ENCODE results near the gene BZW2. TPM values are rescaled to one million over a fixed set of nuclear protein-coding genes. Genes with fewer than 3 reads are reported as not detected.

Gene BZW2
- total and polyA plus RNA-seq, 2 donors (not counting 1 experiment from before 2014, with no cell fraction given) = 18.4 to 20.6 TPM

DNA sequence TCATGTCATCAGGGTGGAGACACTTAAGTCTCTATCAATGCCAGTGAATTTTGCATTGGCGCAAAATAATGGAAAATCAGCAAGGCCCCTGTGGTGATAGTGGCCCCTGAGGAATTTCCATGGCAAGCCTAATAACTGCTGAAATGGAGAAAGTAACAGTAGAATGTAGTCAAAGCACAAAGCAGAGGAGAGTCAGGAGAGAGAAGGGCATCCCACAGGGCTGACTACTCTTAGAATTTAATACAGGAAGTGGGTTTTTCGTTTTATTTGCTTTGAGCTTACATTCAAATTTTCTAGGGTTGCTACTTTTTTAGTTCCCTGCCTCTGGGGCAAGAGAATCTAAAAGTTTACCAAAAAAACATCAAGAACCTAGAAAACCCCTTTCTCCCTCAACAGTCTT is 39.0 kb downstream of the BZW2 start:
- peak overlapping the region; percentile 68 for H3K27ac Mint-ChIP-seq
- H3K27me3 Mint-ChIP-seq = no peaks in the 10 kb centered on the region
- Histone ChIP-seq H3K9ac (ENCODE audit: low read length) (no peak overlapping the region), H2AFZ (ENCODE audit: insufficient read depth, low read depth, low read length, poor library complexity, severe bottlenecking) (no peak overlapping the region), H3K27me3 (replicated peaks in 1 of 4; ENCODE audit: control extremely low read depth in 1 of 4, control insufficient read depth in 3 of 4, insufficient read depth in 4 of 4, low read length in 3 of 4) (no peaks in the 10 kb centered on the region), H3K79me2 (ENCODE audit: control insufficient read depth, insufficient read depth, low read length) (no peaks in the 10 kb centered on the region), H3K27ac (ENCODE audit: low read length in 2 of 2) (peak overlapping the region in 1 of 2 donors; percentile 15), H3K4me3 (ENCODE audit: control extremely low read depth in 1 of 5, extremely low read depth in 1 of 5, insufficient read depth in 1 of 5, low read depth in 2 of 5, low read length in 4 of 5) (no peak overlapping the region), H3K36me3 (replicated peaks in 1 of 2; ENCODE audit: control extremely low read depth in 1 of 2, control insufficient read depth in 1 of 2, extremely low read depth in 1 of 2, insufficient read depth in 2 of 2, low read length in 1 of 2) (peaks cover 0 to 21% of the 10 kb centered on the region in 2 experiments), H4K20me1 (ENCODE audit: control insufficient read depth, insufficient read depth, low read length, poor library complexity, severe bottlenecking) (no peaks in the 10 kb centered on the region), H3K4me1 (ENCODE audit: control insufficient read depth in 2 of 2, insufficient read depth in 2 of 2, low read length in 2 of 2) (peaks cover 8 to 14% of the 10 kb centered on the region in 2 donors), H3K9me3 (ENCODE audit: control extremely low read depth in 1 of 3, control insufficient read depth in 2 of 3, insufficient read depth in 1 of 3, low read length in 2 of 3) (no peaks in the 10 kb centered on the region), H3K4me2 (replicated peaks; ENCODE audit: low read depth, low read length, poor library complexity, severe bottlenecking) (peak overlapping the region; percentile 13)
- ChIA-PET POLR2A (no interaction called here), CTCF (interaction anchor here (0.7 to 1.4 kb wide), 2 partner anchors 13 to 233 kb away, joined by 3 read pairs; no protein-coding TSS in a partner anchor)
- H3K4me1 Mint-ChIP-seq = peaks cover 22% of the 10 kb centered on the region
- WGBS (ENCODE audit: insufficient coverage) = 90% methylated on average over 1 of the region's 2 CpGs
- H3K9me3 Mint-ChIP-seq (ENCODE audit: insufficient read depth) = no peaks in the 10 kb centered on the region
- H3K4me3 Mint-ChIP-seq = peak overlapping the region; percentile 67
- TF ChIP-seq EZH2 (IDR thresholded peaks at IDR 0.05; ENCODE audit: borderline replicate concordance, insufficient read depth, low read depth, low read length, poor library complexity, severe bottlenecking) = no peak
- TF ChIP-seq, protein P1, sequence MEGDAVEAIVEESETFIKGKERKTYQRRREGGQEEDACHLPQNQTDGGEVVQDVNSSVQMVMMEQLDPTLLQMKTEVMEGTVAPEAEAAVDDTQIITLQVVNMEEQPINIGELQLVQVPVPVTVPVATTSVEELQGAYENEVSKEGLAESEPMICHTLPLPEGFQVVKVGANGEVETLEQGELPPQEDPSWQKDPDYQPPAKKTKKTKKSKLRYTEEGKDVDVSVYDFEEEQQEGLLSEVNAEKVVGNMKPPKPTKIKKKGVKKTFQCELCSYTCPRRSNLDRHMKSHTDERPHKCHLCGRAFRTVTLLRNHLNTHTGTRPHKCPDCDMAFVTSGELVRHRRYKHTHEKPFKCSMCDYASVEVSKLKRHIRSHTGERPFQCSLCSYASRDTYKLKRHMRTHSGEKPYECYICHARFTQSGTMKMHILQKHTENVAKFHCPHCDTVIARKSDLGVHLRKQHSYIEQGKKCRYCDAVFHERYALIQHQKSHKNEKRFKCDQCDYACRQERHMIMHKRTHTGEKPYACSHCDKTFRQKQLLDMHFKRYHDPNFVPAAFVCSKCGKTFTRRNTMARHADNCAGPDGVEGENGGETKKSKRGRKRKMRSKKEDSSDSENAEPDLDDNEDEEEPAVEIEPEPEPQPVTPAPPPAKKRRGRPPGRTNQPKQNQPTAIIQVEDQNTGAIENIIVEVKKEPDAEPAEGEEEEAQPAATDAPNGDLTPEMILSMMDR (IDR thresholded peaks at IDR 0.05) = no peak
- ATAC-seq (ENCODE audit: low read depth) (peak; percentile 24), DNase-seq (peak; percentile 14)
- intact Hi-C loops (cut with micrococcal nuclease) = loop anchor here (5.0 kb wide), 1 partner anchor 38 kb away; the partner anchor contains the start of genes ANKMY2 and BZW2

DNA sequence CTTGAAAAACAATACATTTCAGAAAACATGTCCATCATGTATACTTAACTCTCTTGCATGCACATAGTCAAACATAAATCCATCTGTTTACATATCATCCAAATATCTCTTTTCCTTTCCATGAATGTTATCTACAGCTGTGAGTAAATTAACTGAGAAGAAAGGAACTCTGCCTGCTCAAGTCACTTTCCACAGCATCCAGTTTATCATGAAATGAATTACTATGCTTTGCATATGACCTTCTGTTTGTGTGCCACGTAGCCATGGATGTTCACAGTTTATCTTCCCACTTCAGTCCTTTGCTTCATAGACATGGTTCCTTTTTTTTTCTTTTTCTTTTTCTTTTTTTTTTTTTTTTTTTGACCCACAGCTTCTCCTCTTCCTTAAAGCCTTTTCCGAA is 39.6 kb downstream of the BZW2 start:
- Histone ChIP-seq H3K27me3 (replicated peaks in 1 of 4; ENCODE audit: control extremely low read depth in 1 of 4, control insufficient read depth in 3 of 4, insufficient read depth in 4 of 4, low read length in 3 of 4) (no peaks in the 10 kb centered on the region), H3K9ac (ENCODE audit: low read length) (no peak overlapping the region), H3K4me3 (ENCODE audit: control extremely low read depth in 1 of 5, extremely low read depth in 1 of 5, insufficient read depth in 1 of 5, low read depth in 2 of 5, low read length in 4 of 5) (no peak overlapping the region), H3K27ac (ENCODE audit: low read length in 2 of 2) (no peak overlapping the region), H2AFZ (ENCODE audit: insufficient read depth, low read depth, low read length, poor library complexity, severe bottlenecking) (no peak overlapping the region), H3K79me2 (ENCODE audit: control insufficient read depth, insufficient read depth, low read length) (no peaks in the 10 kb centered on the region), H3K36me3 (replicated peaks in 1 of 2; ENCODE audit: control extremely low read depth in 1 of 2, control insufficient read depth in 1 of 2, extremely low read depth in 1 of 2, insufficient read depth in 2 of 2, low read length in 1 of 2) (peaks cover 0 to 21% of the 10 kb centered on the region in 2 experiments), H3K9me3 (ENCODE audit: control extremely low read depth in 1 of 3, control insufficient read depth in 2 of 3, insufficient read depth in 1 of 3, low read length in 2 of 3) (no peaks in the 10 kb centered on the region), H3K4me1 (ENCODE audit: control insufficient read depth in 2 of 2, insufficient read depth in 2 of 2, low read length in 2 of 2) (peaks cover 8 to 14% of the 10 kb centered on the region in 2 donors), H3K4me2 (replicated peaks; ENCODE audit: low read depth, low read length, poor library complexity, severe bottlenecking) (no peak overlapping the region), H4K20me1 (ENCODE audit: control insufficient read depth, insufficient read depth, low read length, poor library complexity, severe bottlenecking) (no peaks in the 10 kb centered on the region)
- DNase-seq (no peak), ATAC-seq (ENCODE audit: low read depth) (no peak)
- CTCF ChIA-PET = interaction anchor here (0.7 to 1.4 kb wide), 2 partner anchors 12 to 233 kb away, joined by 3 read pairs; no protein-coding TSS in a partner anchor
- Mint-ChIP-seq H3K9me3 (ENCODE audit: insufficient read depth) (no peaks in the 10 kb centered on the region), H3K27ac (peak overlapping the region; percentile 33), H3K4me1 (peaks cover 22% of the 10 kb centered on the region), H3K4me3 (peak overlapping the region; percentile 67), H3K27me3 (no peaks in the 10 kb centered on the region)
- POLR2A ChIA-PET = no interaction called here
- intact Hi-C loops (cut with micrococcal nuclease) = no loop called here
- no peak for TF ChIP-seq EZH2 (IDR thresholded peaks at IDR 0.05; ENCODE audit: borderline replicate concordance, insufficient read depth, low read depth, low read length, poor library complexity, severe bottlenecking)
- TF ChIP-seq, protein P1 (IDR thresholded peaks at IDR 0.05) = no peak
- WGBS (ENCODE audit: insufficient coverage) = no CpG with 5 or more reads among the region's 2 CpGs

Data from B cell (primary cell).